IPS-NIHi7 (cell line): ENCODE measurements around the gene DEPDC7.
"Not testable (repeated sequence)": the region's sequence is repeated elsewhere in the genome, so short reads cannot be mapped to it uniquely, and the experiment has no call there.

ENCODE experiments used
- DNase-seq: peaks from one replicate; pipeline ENCODE4 v3.0.0; 2012; ENCODE audit warnings: mixed read lengths; ENCODE audit errors: extremely low spot score

The DEPDC7 gene

DNA sequence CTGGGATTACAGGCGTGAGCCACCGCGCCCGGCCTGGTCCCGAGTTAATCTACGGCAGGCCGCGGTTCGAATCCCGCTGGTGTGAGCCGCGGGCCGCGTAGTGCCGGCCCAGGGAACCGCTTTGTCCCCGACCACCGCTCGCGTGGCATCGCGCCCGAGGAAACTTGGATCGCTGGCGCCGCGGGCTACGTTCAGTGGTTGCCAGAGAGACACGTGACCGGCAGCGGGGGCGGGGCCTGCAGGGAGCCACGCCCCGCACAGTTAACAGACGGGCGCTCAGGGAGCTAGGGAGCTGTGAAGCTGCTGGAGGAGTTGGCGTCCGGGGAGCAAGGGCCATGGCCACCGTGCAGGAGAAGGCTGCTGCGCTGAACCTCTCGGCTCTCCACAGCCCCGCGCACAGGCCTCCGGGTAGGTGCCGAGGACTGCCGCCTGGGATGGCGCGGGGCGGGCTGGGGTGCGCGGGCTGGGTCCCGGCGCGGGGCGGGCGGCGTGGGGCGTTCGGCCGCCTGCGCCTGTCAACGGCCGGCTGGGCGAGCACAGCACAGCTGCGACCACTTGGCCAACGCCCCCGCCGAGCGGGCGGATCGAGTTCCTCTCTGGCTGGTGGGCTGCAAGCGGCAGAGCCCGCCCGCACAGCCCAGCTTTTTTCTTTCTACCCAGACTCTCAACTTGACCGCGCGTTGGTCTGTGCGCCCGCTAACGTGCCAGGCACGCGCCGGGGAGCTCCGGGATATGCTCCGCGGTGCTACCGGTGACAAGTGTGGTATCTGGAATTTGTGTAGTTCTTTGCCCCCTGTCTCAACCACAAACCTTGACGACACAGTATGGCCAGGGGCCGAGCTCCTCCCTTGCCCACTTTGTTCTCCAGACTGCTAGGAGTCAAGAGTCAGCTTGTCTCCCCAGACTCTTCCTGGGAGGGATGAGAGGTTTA lies at the start of gene DEPDC7:
Gene DEPDC7, plus strand, starts transcription at position 258 of the 931 bp plus-strand sequence. Its CDS starts 78 bp downstream, at position 336.
- peak; percentile 95 for DNase-seq

DNA sequence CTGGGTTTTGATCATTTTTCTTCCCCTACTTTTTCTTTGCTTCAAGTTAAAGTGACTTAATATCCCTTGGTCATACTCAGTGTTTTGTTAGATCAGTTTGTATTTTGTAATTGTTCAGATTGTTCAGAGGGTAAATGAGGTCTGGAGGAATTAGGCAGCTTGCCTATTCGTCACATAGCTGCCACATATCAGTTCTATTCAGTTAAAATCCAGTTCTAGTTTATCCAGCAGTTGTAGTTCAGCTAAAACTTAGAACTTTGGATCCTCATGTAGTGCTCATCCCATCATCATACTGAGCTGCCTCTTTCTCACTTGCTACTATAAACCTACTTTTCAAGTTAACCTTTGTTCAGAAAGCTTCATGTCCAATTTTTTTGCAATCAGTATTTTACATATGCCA lies 47.1 kb upstream of the DEPDC7 start:
- DNase-seq: no peak

DNA sequence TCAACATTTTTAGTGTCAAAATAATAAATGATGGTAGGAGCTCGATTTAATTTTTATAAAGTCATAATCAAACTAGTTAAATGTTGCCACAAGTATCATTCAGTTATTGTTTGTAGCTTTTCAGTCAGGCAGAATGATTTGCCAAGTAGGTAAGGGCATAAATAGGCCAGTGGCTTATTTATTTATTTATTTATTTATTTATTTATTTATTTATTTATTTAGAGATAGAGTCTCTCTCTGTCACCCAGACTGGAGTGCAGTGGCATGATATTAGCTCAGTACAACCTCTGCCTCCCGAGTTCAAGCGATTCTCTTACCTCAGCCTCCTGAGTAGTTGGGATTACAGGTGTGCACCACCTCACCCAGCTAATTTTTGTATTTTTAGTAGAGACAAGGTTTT lies 43.4 kb upstream of the DEPDC7 start:
- not testable (repeated sequence) for DNase-seq

DNA sequence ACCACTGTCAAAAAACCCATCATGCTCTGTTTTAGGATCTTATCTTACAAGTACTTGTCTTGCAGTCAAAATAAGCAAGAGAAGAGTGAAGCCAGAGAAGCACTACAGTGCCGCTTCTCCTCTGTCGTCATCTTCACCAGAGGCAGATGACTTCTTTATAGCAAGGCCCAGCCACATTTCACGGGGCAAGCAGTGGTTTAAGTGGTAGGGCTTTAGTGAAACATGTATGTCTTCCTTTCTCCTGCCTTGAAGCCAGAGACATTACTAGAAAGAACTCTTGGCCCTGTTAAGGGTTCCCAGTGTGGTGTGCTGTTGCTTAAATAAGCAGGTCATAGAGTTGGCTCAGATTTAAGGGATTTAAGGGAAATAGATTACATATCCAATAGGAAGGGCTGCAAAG lies 42.9 kb upstream of the DEPDC7 start:
- DNase-seq: no peak

- no peak for DNase-seq
These were observed 33.1 kb upstream of the DEPDC7 start for GRCh38 chr11:32982626-32983025.

DNA sequence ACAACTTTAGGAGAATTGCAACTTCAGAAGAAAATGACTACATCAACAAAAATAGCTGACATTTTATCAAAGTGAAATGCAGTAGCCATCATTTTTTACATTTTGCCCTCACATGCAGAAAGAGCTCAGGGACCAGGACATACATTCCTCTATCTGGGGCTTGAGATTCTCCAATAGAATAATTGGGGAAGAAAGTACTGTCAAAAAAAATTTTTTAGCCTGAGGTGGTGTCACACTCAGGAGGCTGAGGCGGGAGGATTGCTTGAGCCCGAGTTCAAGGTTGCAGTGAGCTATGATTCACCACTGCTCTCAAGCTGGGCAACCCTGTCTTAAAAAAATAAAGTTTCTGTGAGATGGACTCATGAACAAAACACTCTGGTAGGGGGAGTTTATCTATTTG lies 32.2 kb upstream of the DEPDC7 start:
- no peak for DNase-seq

- DNase-seq: no peak
These were observed 30.1 kb upstream of the DEPDC7 start for GRCh38 chr11:32985600-32985999.

DNA sequence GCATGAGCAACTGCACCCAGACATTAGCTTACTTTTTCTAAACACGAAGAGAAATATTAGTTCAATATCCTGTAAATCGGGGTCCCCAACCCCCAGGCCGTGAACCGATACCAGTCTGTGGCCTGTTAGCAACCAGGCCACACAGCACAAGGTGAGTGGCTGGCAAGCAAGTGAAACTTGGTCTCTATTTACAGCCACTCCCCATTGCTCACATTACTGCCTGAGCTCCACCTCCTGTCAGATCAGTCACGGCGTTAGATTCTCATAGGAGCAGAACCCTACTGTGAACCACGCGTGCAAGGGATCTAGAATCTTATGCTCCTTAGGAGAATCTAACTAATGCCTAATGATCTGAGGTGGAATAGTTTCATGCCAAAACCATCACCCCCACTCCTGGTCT lies 27.8 kb upstream of the DEPDC7 start:
- no peak for DNase-seq

DNA sequence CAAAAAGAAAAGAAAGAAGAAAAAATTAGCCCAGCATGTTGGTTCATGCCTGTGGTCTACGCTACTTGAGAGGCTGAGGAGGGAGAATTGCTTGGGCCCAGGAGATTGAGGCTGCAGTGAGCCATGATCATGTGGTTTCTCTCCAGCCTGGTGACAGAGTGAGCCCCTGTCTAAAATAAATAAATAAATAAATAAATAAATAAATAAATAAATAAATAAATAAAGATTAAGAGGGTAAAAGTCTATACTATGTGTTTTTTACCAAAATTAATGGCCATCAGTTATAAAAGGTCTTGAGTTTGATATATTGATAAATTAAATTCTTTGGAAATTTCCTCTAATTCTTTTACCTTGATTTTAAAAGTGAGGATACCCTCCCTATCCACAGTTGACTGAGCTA lies 25.2 kb upstream of the DEPDC7 start:
- DNase-seq: no peak

GRCh38 chr11:32991427-32991826 lies 24.3 kb upstream of the DEPDC7 start:
- no peak for DNase-seq

- no peak for DNase-seq
These were observed 23.8 kb upstream of the DEPDC7 start for GRCh38 chr11:32991898-32992297.

- no peak for DNase-seq
These were observed 15.5 kb upstream of the DEPDC7 start for GRCh38 chr11:33000181-33000580.

DNA sequence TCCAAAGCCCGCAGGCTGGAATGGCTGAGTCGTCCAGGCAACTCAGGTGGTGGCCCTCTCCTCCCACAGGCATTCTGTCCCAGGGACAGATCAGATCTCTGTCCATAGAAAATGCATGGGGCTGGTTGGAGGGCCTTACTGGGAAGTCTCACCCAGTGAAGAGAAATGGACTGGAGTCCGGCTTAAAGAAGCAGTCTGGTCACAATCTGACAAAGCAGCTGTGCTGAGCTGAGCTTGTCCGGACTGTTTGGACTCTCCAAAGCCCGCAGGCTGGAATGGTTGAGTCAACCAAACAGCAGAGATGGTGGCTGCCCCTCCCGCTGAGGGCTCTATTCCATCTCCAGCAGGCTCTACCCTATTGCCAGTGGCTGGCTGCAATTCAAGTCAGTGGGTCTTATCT lies 14.4 kb upstream of the DEPDC7 start:
- no peak for DNase-seq

DNA sequence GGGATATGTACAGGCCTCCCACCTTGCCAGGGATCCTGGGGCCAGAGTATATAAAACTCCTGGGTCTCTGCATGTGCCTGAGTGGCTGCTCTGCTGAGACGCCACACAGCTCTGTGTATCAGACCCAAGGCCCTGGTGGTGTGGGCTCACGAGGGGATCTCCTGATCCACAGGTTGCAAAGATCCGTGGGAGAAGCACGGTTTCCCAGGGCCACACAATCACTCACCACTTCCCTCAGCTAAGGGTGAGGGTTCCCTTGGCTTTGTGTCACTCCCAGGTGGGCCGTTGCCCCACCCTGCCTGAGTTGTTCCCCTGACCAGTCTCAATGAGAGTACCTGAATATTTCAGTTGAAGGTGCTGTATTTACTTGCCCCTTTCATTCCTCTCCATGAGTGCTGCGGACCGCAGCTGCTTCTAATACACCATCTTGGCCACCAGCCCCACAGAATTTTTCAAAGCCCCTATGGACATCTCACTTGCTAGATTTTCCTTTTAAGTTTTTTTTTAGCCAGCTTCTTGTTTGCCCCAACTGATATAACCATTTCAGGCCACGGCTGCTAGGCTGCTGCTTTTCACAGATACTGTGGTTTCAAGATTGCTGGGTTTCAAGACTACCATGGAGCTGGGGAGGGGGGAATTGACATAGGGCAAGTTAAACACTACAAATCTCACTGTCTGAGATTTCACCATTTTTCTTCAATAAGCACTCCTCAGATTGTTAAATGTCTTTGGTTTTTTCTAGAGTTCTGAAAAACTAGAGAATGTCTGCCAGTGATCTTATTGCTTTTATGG lies 13.7 kb upstream of the DEPDC7 start:
- no peak for DNase-seq

GRCh38 chr11:33005175-33005574 lies 10.5 kb upstream of the DEPDC7 start:
- DNase-seq: no peak

- DNase-seq: no peak
These were observed 9.7 kb upstream of the DEPDC7 start for GRCh38 chr11:33006010-33006409.

DNA sequence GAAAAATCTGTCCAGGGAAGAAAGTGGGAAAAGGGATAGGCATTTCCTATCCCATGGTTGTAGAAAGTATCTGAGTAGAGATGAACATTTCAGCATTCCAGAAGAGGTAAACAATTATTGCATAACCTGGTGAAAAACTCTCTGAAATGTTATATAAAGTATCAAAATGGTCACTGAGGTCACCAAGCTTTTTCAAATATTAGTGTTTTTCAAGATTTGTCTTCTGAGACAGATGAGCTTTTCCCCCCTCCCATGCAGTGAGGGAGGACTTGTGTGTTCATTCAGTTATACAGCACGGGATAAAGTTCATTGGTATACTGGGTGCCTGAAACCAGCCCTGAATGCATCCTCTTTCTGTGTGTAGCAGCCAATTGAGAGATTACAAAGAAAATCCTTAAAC lies 1.9 kb upstream of the DEPDC7 start:
- no peak for DNase-seq

- DNase-seq: no peak
These were observed 976 bp downstream of the DEPDC7 start for GRCh38 chr11:33016654-33017053.

DNA sequence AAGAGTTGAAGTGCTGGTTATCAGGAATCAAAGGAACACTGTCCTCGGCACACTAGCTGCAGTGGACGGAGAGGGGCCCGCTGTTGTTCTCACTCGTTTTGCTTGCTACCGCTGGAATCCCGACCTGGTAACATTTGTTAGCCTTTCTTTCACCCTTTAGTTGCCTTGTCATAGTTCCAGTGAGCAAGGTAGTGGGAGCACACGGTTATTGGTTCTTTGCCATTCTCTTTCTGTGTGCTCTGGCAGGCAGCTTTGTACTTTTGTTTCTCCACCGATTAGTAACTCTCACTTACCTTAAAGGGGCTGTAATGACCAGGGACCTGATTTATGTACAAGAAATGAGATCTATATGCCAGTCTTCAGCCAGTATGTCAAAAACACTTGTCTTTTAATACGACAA lies 1.8 kb downstream of the DEPDC7 start:
- no peak for DNase-seq

DNA sequence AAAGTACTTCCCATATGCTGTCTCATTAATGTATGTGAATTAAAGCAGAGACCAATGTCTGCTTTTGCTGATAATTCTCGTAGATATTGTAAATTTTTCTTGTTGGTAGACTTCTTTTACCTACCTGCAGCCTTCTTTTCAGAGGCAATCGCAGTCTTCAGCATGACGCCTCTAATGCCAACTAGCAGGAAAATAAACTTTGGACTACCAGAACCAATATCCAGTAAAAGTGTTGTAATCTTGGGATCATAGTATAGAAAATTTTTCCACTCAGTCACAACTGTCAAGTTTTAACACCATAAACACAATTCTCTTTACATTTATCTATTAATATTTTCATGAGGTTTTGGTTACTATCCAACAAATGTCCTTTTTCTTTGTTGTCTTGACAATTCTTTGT lies 2.3 kb downstream of the DEPDC7 start:
- DNase-seq: no peak

- no peak for DNase-seq
These were observed 3.2 kb downstream of the DEPDC7 start for GRCh38 chr11:33018840-33019239.

DNA sequence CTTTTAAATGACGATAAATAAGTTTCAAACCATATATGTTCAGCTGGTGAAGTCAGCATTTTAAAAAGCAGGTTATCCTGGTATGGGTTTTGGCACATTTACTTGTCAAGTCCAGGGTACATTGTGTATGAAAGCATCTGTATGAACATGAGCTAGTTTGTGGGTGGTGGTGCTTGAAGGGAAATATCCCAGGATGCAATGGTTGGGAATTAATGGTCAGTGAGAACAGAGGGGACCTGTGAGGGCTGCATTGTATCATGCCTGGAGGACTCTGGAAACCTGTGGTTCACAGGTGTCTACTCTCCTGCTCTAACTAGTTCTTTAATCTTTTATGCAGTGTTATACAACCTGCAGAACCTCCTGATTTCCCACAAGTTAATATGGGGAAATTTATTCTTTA lies 5.8 kb downstream of the DEPDC7 start:
- DNase-seq: no peak

- DNase-seq: no peak
These were observed 6.3 kb downstream of the DEPDC7 start for GRCh38 chr11:33021937-33022336.
